HG02798 (cell line): Measurements from ENCODE around the gene DLG5.

ENCODE experiments used
- ATAC-seq: cut with Tn5 transposase; IDR thresholded peaks from one replicate; pipeline ENCODE4 v1.9.1; 2021; ENCODE audit warnings: mild to moderate bottlenecking; ENCODE audit not compliant: unreplicated experiment, poor library complexity

Gene DLG5

GRCh38 chr10:77828377-77828776 lies 98.2 kb downstream of the DLG5 start:
- no peak for ATAC-seq

DNA sequence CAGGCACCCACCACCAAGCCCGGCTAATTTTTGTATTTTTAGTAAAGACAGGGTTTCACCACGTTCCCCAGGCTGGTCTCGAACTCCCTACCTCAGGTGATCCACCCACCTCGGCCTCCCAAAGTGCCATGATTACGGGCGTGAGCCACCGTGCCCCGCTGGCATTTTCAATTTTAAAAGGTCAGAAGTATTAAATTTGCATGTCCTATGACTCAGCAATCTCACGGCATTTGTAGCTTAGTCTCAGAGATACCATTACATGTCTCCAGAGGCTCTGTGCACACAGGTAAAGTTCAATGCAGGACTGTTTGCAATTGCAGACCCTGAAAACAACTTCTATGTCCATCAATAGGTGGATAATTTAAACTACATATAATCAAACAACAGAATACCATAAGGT lies 99.2 kb downstream of the DLG5 start:
- no peak for ATAC-seq

GRCh38 chr10:77825965-77826364 lies 100.6 kb downstream of the DLG5 start:
- no peak for ATAC-seq

DNA sequence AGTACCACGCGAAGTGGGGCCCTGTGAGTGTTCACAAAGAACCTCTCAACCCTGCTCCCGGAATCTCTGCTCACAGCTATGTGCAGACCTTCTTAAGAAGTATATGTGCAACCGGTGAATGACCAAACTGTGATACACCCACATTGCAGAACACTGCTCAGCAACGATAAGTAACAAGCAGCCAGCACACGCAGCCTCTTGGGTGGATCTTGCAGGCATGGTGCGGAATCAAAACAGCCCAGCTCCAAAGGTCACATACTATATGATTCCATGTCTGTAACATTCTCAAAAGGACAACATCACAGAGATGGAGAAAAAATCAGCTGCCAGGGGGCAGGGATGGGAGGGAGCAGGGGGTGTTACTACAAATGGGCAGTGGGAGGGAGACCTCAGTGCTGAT lies 101.6 kb downstream of the DLG5 start:
- ATAC-seq, result no peak

- ATAC-seq, result no peak
Observed at GRCh38 chr10:77823811-77824542, 102.6 kb downstream of the DLG5 start.

DNA sequence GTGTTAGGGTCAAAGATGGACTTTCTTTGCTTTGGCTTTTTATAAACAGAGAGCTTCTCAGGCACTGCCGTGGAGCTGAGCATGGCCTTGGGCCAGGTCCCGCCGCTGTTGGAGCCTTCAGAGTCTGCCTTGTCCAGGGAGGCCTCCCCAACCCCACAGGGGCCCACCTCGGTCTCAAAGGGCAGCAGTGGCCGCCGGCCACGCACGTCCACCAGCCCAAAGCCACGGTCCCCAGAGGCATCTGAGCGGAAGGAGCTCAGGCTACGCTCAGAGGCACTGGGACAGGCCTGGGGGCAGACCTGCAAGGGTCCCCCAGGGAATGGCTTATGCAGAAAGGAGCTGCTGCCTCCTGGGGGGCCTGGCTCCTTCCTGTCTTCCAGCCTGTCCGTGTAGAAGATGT lies 105.0 kb downstream of the DLG5 start:
- ATAC-seq, result no peak

- ATAC-seq, result no peak
Observed at GRCh38 chr10:77821036-77821435, 105.5 kb downstream of the DLG5 start.

- ATAC-seq, result no peak
Observed at GRCh38 chr10:77820349-77820748, 106.2 kb downstream of the DLG5 start.

DNA sequence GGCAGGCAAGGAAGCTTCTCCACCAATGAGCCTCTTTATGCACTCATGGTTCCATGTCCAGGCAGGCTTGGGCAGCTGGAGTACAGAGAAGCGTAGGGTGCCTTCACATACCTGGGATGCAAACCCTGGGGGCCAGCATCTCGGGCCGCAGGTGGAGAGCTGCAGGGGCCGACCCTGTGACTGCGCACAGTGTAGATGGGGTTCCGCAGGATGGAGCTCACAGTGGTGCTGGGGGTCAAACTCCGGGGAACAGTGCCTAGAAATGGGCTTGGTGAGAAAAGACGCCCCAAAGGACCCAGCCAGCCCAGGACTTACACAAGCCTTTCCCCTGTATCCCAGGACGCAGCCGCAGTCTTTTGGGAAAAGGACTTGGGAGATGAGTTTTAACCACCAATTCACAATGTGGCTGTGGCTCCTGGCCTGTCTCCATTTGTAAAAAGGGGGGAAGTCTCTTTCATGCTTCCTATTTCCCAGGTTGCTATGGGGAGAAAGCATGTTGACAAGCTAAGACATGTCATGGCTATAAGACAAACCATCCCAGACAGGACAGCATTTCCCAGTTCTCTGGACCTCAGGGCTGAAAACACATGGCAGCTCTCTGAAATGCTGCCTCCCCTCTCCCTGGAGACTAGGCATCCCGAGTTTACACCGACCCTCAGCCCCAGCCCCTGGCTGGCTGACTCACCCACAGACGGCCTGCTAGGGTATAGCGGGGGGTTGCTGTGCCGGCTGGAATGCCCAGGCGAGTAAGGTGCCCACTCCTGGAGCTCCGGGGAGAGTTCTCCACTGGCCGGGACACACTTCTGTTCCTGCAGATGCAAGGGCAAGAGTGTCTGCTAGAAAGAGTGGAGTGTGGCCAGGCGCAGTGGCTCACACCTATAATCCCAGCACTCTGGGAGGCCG lies 107.1 kb downstream of the DLG5 start:
- no peak for ATAC-seq

DNA sequence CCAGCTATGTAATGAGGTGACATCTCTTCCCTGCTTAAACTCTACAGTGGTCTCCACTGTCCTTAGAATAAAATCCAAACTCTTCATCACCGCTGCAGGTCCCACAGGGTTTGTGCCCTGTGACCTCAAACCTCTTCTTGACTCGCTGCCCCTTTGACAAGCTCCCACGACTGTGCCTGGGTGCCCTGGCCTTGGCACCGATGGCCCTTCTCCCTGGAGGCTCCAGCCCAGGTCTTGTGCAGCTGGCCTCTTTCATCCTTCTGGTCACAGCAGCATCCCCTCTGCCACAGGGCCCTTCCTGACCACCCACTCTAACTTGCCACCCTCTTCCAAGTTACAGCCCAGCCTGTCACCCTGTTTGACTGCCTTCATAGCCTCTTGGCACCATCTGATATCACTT lies 108.2 kb downstream of the DLG5 start:
- no peak for ATAC-seq

- no peak for ATAC-seq
Observed at GRCh38 chr10:77817541-77817940, 109.0 kb downstream of the DLG5 start.

DNA sequence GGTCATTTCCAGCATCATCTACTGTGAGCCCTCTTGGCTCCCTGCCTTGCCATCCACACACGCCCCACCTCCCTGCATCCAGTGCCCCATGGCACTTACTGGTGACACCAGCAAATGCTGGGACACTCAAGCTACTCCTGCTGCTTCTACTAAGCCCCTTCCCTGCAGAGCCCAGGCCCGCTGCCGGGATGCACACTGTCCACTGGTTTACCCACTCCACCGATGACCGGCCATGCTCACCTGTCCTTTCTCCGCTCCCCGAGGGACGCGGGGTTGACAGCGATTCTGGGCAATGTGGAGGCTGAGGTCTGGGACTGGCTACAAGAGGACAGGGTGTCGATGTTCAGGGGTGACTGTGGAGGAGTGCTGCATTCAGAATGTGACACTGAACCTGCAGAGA lies 110.2 kb downstream of the DLG5 start:
- ATAC-seq, result no peak

- no peak for ATAC-seq
Observed at GRCh38 chr10:77812741-77813140, 113.8 kb downstream of the DLG5 start.

- no peak for ATAC-seq
Observed at GRCh38 chr10:77811831-77812430, 114.6 kb downstream of the DLG5 start.

- no peak for ATAC-seq
Observed at GRCh38 chr10:77810446-77811335, 115.9 kb downstream of the DLG5 start.

DNA sequence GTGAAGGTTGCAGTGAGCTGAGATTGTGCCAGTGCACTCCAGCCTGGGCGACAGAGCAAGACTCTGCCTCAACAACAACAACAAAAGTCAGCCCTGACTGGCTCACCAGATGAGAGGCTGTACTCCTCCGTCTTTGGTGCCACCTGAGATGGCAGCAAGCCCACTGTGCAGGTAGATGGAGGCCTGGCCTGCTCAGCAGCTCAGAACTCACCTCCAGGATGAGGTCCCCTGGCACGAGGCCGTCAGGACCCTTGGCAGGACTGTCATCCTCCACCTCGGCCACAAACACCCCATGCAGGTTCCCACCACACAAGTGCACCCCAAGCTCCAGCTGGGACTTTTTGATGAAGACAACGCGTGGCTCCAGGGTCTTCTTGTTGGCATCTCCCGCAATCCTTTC lies 117.2 kb downstream of the DLG5 start:
- ATAC-seq, result no peak

GRCh38 chr10:77807706-77808105 lies 118.8 kb downstream of the DLG5 start:
- no peak for ATAC-seq

GRCh38 chr10:77806511-77807157 lies 119.9 kb downstream of the DLG5 start:
- ATAC-seq, result no peak

DNA sequence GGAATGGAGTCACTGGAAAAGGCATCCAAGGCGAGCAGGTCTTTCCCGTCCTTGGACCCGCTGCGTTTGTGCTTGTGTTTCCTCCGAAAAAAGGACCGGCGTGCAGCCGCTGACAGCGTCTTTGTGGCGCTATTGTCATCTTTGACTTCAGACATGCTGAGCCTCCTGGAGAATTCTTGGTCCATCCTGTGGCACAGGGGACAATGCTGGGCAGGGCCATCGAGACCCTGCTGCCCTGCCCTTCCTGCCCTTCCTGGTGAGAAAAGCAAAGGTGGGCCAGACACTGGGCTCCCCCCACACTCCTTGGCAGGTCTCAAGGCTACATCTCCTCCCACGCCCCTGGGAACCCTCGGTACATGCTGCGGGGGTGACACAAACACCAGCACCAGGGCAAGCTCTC lies 120.9 kb downstream of the DLG5 start:
- ATAC-seq, result no peak

- ATAC-seq, result no peak
Observed at GRCh38 chr10:77804371-77804770, 122.2 kb downstream of the DLG5 start.
